Measurements from ENCODE around the gene PCDHGB5. TPM values are rescaled to one million over a fixed set of nuclear protein-coding genes. Genes with fewer than 3 reads are reported as not detected.

PCDHGB5 gene
- total and polyA plus RNA-seq, 12 donors, result 0.40 to 15.3 (median 9.3) TPM

GRCh38 chr5:141354900-141355469 lies 42.8 kb upstream of the PCDHGB5 start, which contains the start of gene PCDHGA4:
Gene PCDHGA4, plus strand, starts transcription at chr5:141355021. Its CDS starts 87 bp downstream, at chr5:141355108.
- H3K4me3 ChIP-seq, result peak within 1 kb of the TSS in 1 of 4 donors; percentile 45
- no peaks in the 10 kb centered on the region for H3K36me3 ChIP-seq (replicated peaks in 1 of 2)
- intact Hi-C loops (cut with DNase I), result no loop called here
- peak in 3 of 6 experiments; percentile 13 to 45 (median 17) for TF ChIP-seq CTCF (IDR thresholded peaks at IDR 0.05)
- no peak for TF ChIP-seq POLR2A (IDR thresholded peaks at IDR 0.05)
- H3K4me1 ChIP-seq (replicated peaks in 1 of 2), result no peaks in the 10 kb centered on the region
- no peak within 1 kb of the TSS for H3K27ac ChIP-seq
- DNase-seq, result no peak
- peaks cover 0 to 14% (median 13%) of the 10 kb centered on the region in 3 donors for H3K9me3 ChIP-seq (replicated peaks in 1 of 3)
- WGBS, 4 donors, result 11 to 16% (median 14%) methylated on average over 26 to 29 of the region's 29 CpGs
- H3K27me3 ChIP-seq, result no peaks in the 10 kb centered on the region

- intact Hi-C loops (cut with DNase I), result no loop called here
- DNase-seq, result no peak
- no peaks in the 10 kb centered on the region for H3K27me3 ChIP-seq
- peak overlapping the region in 1 of 4 donors; percentile 45 for H3K4me3 ChIP-seq
- H3K9me3 ChIP-seq (replicated peaks in 1 of 3), result peaks cover 0 to 15% (median 14%) of the 10 kb centered on the region in 3 donors
- H3K27ac ChIP-seq, result no peak overlapping the region
- 40 to 63% (median 47%) methylated on average over 24 of the region's 24 CpGs for WGBS, 4 donors
- no peaks in the 10 kb centered on the region for H3K4me1 ChIP-seq (replicated peaks in 1 of 2)
- H3K36me3 ChIP-seq (replicated peaks in 1 of 2), result no peaks in the 10 kb centered on the region
- TF ChIP-seq CTCF (IDR thresholded peaks at IDR 0.05), result no peak
- no peak for TF ChIP-seq POLR2A (IDR thresholded peaks at IDR 0.05)
Observed at GRCh38 chr5:141355641-141356040, 42.1 kb upstream of the PCDHGB5 start.

- H3K9me3 ChIP-seq (replicated peaks in 1 of 3), result peaks cover 0 to 20% (median 14%) of the 10 kb centered on the region in 3 donors
- no peaks in the 10 kb centered on the region for H3K36me3 ChIP-seq (replicated peaks in 1 of 2)
- 64 to 80% (median 71%) methylated on average over 5 of the region's 5 CpGs for WGBS, 4 donors
- no peak for DNase-seq
- TF ChIP-seq CTCF (IDR thresholded peaks at IDR 0.05) (no peak), POLR2A (IDR thresholded peaks at IDR 0.05) (no peak)
- no peak overlapping the region for H3K4me3 ChIP-seq
- no peaks in the 10 kb centered on the region for H3K27me3 ChIP-seq
- intact Hi-C loops (cut with DNase I), result no loop called here
- H3K4me1 ChIP-seq (replicated peaks in 1 of 2), result no peaks in the 10 kb centered on the region
- no peak overlapping the region for H3K27ac ChIP-seq
Observed at GRCh38 chr5:141356133-141356532, 41.6 kb upstream of the PCDHGB5 start.

- no peaks in the 10 kb centered on the region for H3K4me1 ChIP-seq (replicated peaks in 1 of 2)
- no peak for TF ChIP-seq POLR2A (IDR thresholded peaks at IDR 0.05)
- TF ChIP-seq CTCF (IDR thresholded peaks at IDR 0.05), result no peak
- 42 to 93% (median 63%) methylated on average over 3 to 19 of the region's 19 CpGs for WGBS, 4 donors
- no peak overlapping the region for H3K27ac ChIP-seq
- no peaks in the 10 kb centered on the region for H3K36me3 ChIP-seq (replicated peaks in 1 of 2)
- intact Hi-C loops (cut with DNase I), result no loop called here
- no peak overlapping the region for H3K4me3 ChIP-seq
- no peaks in the 10 kb centered on the region for H3K27me3 ChIP-seq
- peaks cover 0 to 24% (median 14%) of the 10 kb centered on the region in 3 donors for H3K9me3 ChIP-seq (replicated peaks in 1 of 3)
- DNase-seq, result no peak
Observed at GRCh38 chr5:141356950-141357349, 40.8 kb upstream of the PCDHGB5 start.
